ENCODE data around the gene RAF1. TPM values are rescaled to one million over a fixed set of nuclear protein-coding genes. Genes with fewer than 3 reads are reported as not detected.
"Not testable (repeated sequence)": the region's sequence is repeated elsewhere in the genome, so short reads cannot be mapped to it uniquely, and the experiment has no call there.

Gene RAF1
- total RNA-seq, 2 experiments from 2014 or later: 127 to 139 TPM

GRCh38 chr3:12629560-12629959, 34.4 kb downstream of the RAF1 start:
- no peak overlapping the region for H3K27ac ChIP-seq (ENCODE audit: low read depth in 1 of 2, low read length in 2 of 2)
- peak overlapping the region; percentile 31 for H3K27ac Mint-ChIP-seq
- POLR2A ChIA-PET: interaction anchor here (0.8 to 1.0 kb wide), 2 partner anchors 33 to 34 kb away, joined by 3 to 4 read pairs; partner anchors contain the start of gene RAF1
- no peak overlapping the region for H3K4me3 ChIP-seq (ENCODE audit: low read length)
- H3K27me3 Mint-ChIP-seq: no peaks in the 10 kb centered on the region
- H3K27me3 ChIP-seq (ENCODE audit: control insufficient read depth in 1 of 2, insufficient read depth in 2 of 2, low read length in 2 of 2): no peaks in the 10 kb centered on the region
- peaks cover 5% of the 10 kb centered on the region for H3K36me3 ChIP-seq (ENCODE audit: insufficient read depth, low read length)
- no peak for DNase-seq
- intact Hi-C loops (cut with DNase I, micrococcal nuclease): loop anchor here in 1 of 2 experiments (5.0 kb wide), 1 partner anchor 33 kb away; the partner anchor contains the start of gene RAF1
- H3K4me1 ChIP-seq (ENCODE audit: insufficient read depth, low read length): peaks cover 42% of the 10 kb centered on the region
- peaks cover 17% of the 10 kb centered on the region for H3K36me3 Mint-ChIP-seq (ENCODE audit: low read depth)
- ATAC-seq (ENCODE audit: poor library complexity): no peak
- TF ChIP-seq CTCF (IDR thresholded peaks at IDR 0.05): no peak
- H3K9me3 Mint-ChIP-seq: no peaks in the 10 kb centered on the region
- CTCF ChIA-PET: no interaction called here
- H3K4me3 Mint-ChIP-seq: no peak overlapping the region
- no peaks in the 10 kb centered on the region for H3K9me3 ChIP-seq (ENCODE audit: control insufficient read depth in 1 of 2, insufficient read depth in 1 of 2, low read length in 2 of 2)
- peaks cover 76% of the 10 kb centered on the region for H3K4me1 Mint-ChIP-seq (ENCODE audit: low read depth)

- peaks cover 76% of the 10 kb centered on the region for H3K4me1 Mint-ChIP-seq (ENCODE audit: low read depth)
- CTCF ChIA-PET: no interaction called here
Measured at GRCh38 chr3:12628813-12629212, 35.1 kb downstream of the RAF1 start.

GRCh38 chr3:12627370-12627769, 36.5 kb downstream of the RAF1 start:
- Mint-ChIP-seq H3K27me3 (no peaks in the 10 kb centered on the region), H3K27ac (no peak overlapping the region), H3K9me3 (no peaks in the 10 kb centered on the region), H3K36me3 (ENCODE audit: low read depth) (peaks cover 9% of the 10 kb centered on the region), H3K4me1 (ENCODE audit: low read depth) (peaks cover 74% of the 10 kb centered on the region), H3K4me3 (peak overlapping the region; percentile 22)
- Histone ChIP-seq H3K4me1 (ENCODE audit: insufficient read depth, low read length) (peaks cover 48% of the 10 kb centered on the region), H3K36me3 (ENCODE audit: insufficient read depth, low read length) (peaks cover 3% of the 10 kb centered on the region), H3K27ac (ENCODE audit: low read depth in 1 of 2, low read length in 2 of 2) (no peak overlapping the region), H3K9me3 (ENCODE audit: control insufficient read depth in 1 of 2, insufficient read depth in 1 of 2, low read length in 2 of 2) (no peaks in the 10 kb centered on the region), H3K4me3 (ENCODE audit: low read length) (no peak overlapping the region), H3K27me3 (ENCODE audit: control insufficient read depth in 1 of 2, insufficient read depth in 2 of 2, low read length in 2 of 2) (no peaks in the 10 kb centered on the region)
- no peak for TF ChIP-seq CTCF (IDR thresholded peaks at IDR 0.05)
- POLR2A ChIA-PET: no interaction called here
- CTCF ChIA-PET: interaction anchor here (1.3 kb wide), 1 partner anchor 11 kb away, joined by 4 read pairs; no protein-coding TSS in a partner anchor
- intact Hi-C loops (cut with DNase I, micrococcal nuclease): loop anchor here in 1 of 2 experiments (5.0 kb wide), 1 partner anchor 35 kb away; the partner anchor contains the start of gene RAF1
- DNase-seq (no peak), ATAC-seq (ENCODE audit: poor library complexity) (no peak)

More at GRCh38 chr3:12628813-12629212, 35.1 kb downstream of the RAF1 start:
- intact Hi-C loops (cut with DNase I, micrococcal nuclease): loop anchor here in 1 of 2 experiments (5.0 kb wide), 1 partner anchor 33 kb away; the partner anchor contains the start of gene RAF1
- Mint-ChIP-seq H3K36me3 (ENCODE audit: low read depth) (peaks cover 13% of the 10 kb centered on the region), H3K9me3 (no peaks in the 10 kb centered on the region), H3K27ac (no peak overlapping the region), H3K27me3 (no peaks in the 10 kb centered on the region), H3K4me3 (no peak overlapping the region)
- Histone ChIP-seq H3K4me3 (ENCODE audit: low read length) (no peak overlapping the region), H3K27ac (ENCODE audit: low read depth in 1 of 2, low read length in 2 of 2) (no peak overlapping the region), H3K36me3 (ENCODE audit: insufficient read depth, low read length) (peaks cover 3% of the 10 kb centered on the region), H3K4me1 (ENCODE audit: insufficient read depth, low read length) (peaks cover 45% of the 10 kb centered on the region), H3K27me3 (ENCODE audit: control insufficient read depth in 1 of 2, insufficient read depth in 2 of 2, low read length in 2 of 2) (no peaks in the 10 kb centered on the region), H3K9me3 (ENCODE audit: control insufficient read depth in 1 of 2, insufficient read depth in 1 of 2, low read length in 2 of 2) (no peaks in the 10 kb centered on the region)
- ATAC-seq (ENCODE audit: poor library complexity) (no peak), DNase-seq (no peak)
- POLR2A ChIA-PET: interaction anchor here (1.0 kb wide), 1 partner anchor 34 kb away, joined by 3 read pairs; no protein-coding TSS in a partner anchor
- no peak for TF ChIP-seq CTCF (IDR thresholded peaks at IDR 0.05)

DNA sequence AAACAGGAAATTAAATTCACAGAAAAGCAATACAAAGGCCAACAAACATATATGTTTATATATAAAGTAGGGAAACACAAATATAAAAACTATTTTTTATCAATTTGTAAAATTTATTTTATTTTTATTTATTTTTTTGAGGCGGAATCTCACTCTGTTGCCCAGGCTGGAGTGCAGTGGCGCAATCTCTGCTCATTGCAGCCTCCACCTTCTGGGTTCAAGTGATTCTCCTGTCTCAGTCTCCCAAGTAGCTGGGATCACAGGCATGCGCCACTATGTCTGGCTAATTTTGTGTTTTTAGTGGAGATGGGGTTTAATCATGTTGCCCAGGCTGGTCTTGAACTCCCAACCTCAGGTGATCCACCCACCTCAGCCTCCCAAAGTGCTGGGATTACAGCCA, 39.0 kb downstream of the RAF1 start:
- CTCF ChIA-PET: not testable (repeated sequence)

More for the DNA sequence above, 39.0 kb downstream of the RAF1 start:
- peaks cover 11% of the 10 kb centered on the region for H3K36me3 Mint-ChIP-seq (ENCODE audit: low read depth)
- H3K4me3 Mint-ChIP-seq: peak overlapping the region; percentile 82
- POLR2A ChIA-PET: interaction anchor here (0.9 kb wide), 1 partner anchor 9 kb away, joined by 3 read pairs; no protein-coding TSS in a partner anchor
- not testable (repeated sequence) for DNase-seq; ATAC-seq (ENCODE audit: poor library complexity); H3K27ac ChIP-seq (ENCODE audit: low read depth in 1 of 2, low read length in 2 of 2); H3K9me3 ChIP-seq (ENCODE audit: control insufficient read depth in 1 of 2, insufficient read depth in 1 of 2, low read length in 2 of 2); H3K27me3 ChIP-seq (ENCODE audit: control insufficient read depth in 1 of 2, insufficient read depth in 2 of 2, low read length in 2 of 2); H3K4me3 ChIP-seq (ENCODE audit: low read length); H3K27me3 Mint-ChIP-seq; H3K9me3 Mint-ChIP-seq; H3K36me3 ChIP-seq (ENCODE audit: insufficient read depth, low read length)
- peak overlapping the region; percentile 82 for H3K27ac Mint-ChIP-seq
- H3K4me1 ChIP-seq (ENCODE audit: insufficient read depth, low read length): peaks cover 43% of the 10 kb centered on the region
- intact Hi-C loops (cut with DNase I, micrococcal nuclease): loop anchor here in 1 of 2 experiments (5.0 kb wide), 1 partner anchor 37 kb away; the partner anchor contains the start of gene RAF1
- H3K4me1 Mint-ChIP-seq (ENCODE audit: low read depth): peaks cover 75% of the 10 kb centered on the region

All from CD4-positive, alpha-beta T cell (primary cell).